Left ventricle myocardium inferior (tissue), 1 donor: ENCODE results near the gene CDH4. TPM values are rescaled to one million over a fixed set of nuclear protein-coding genes. Genes with fewer than 3 reads are reported as not detected.
A peak's percentile ranks its signal among the peaks of the same experiment; 100 is the strongest.

Source experiments
- DNase-seq: peaks from one replicate; pipeline ENCODE4 v3.0.0-alpha.2; 2020
- H3K27ac ChIP-seq: fragments of 200-600 bp; replicated peaks from 2 replicates; pipeline ENCODE4 v1.8.0; 2021
- H3K27me3 ChIP-seq: fragments of 200-600 bp; 2 replicates; pipeline ENCODE4 v1.8.0; 2021; ENCODE audit warnings: low read depth
- H3K36me3 ChIP-seq: fragments of 200-600 bp; 2 replicates; pipeline ENCODE4 v1.8.0; 2021
- H3K4me1 ChIP-seq: fragments of 200-600 bp; 2 replicates; pipeline ENCODE4 v1.8.0; 2021
- H3K4me3 ChIP-seq: fragments of 200-600 bp; 2 replicates; pipeline ENCODE4 v1.8.0; 2021; ENCODE audit warnings: mild to moderate bottlenecking, moderate library complexity
- H3K9me3 ChIP-seq: fragments of 200-600 bp; replicated peaks from 2 replicates; pipeline ENCODE4 v1.8.0; 2021
- CTCF ChIP-seq: fragments of 200-600 bp; IDR thresholded peaks from 2 replicates; pipeline ENCODE4 v1.8.0; 2021; ENCODE audit warnings: antibody characterized with exemption, mild to moderate bottlenecking, borderline replicate concordance
- intact Hi-C: fragments of 100-400 bp; cut with micrococcal nuclease; formaldehyde crosslinking; loops from one replicate; pipeline ENCODE4 v1.11.0; 2022
- total RNA-seq: library from RNA; stranded (reverse); fragmentation: NEBNext Ultra II Directional; extraction: Animal tissue kit (Norgen Biotek cat#: 25700); gene quantifications from one replicate; pipeline ENCODE4 v1.2.1, GENCODE V29; 2021
- donor health status: DM: no; HTN: yes; CAD: no; lungs with severe emphysema.

CDH4 gene
- total RNA-seq, 1 donor from 2014 or later: 0.05 TPM

- H3K27me3 ChIP-seq: peaks cover 81% of the 10 kb centered on the region
Measured at GRCh38 chr20:61583356-61583755, 331.3 kb downstream of the CDH4 start.

GRCh38 chr20:61584851-61585250 is 332.8 kb downstream of the CDH4 start:
- DNase-seq: peak; percentile 66
- Histone ChIP-seq H3K4me1 (peaks cover 9% of the 10 kb centered on the region), H3K9me3 (no peaks in the 10 kb centered on the region), H3K36me3 (no peaks in the 10 kb centered on the region), H3K4me3 (no peak overlapping the region), H3K27ac (no peak overlapping the region), H3K27me3 (peaks cover 85% of the 10 kb centered on the region)
- intact Hi-C loops: no loop called here
- TF ChIP-seq CTCF: no peak

More at GRCh38 chr20:61583356-61583755, 331.3 kb downstream of the CDH4 start:
- no peaks in the 10 kb centered on the region for H3K36me3 ChIP-seq
- DNase-seq: no peak
- no peak for TF ChIP-seq CTCF
- H3K4me3 ChIP-seq: no peak overlapping the region
- intact Hi-C loops: no loop called here
- H3K27ac ChIP-seq: no peak overlapping the region
- H3K4me1 ChIP-seq: peaks cover 9% of the 10 kb centered on the region
- no peaks in the 10 kb centered on the region for H3K9me3 ChIP-seq

GRCh38 chr20:61585764-61586163 is 333.7 kb downstream of the CDH4 start:
- no peak for TF ChIP-seq CTCF
- Histone ChIP-seq H3K4me3 (no peak overlapping the region), H3K27me3 (peaks cover 84% of the 10 kb centered on the region), H3K9me3 (no peaks in the 10 kb centered on the region), H3K4me1 (peaks cover 9% of the 10 kb centered on the region), H3K27ac (no peak overlapping the region), H3K36me3 (no peaks in the 10 kb centered on the region)
- no peak for DNase-seq
- intact Hi-C loops: no loop called here

GRCh38 chr20:61587036-61587435 is 335.0 kb downstream of the CDH4 start:
- Histone ChIP-seq H3K36me3 (no peaks in the 10 kb centered on the region), H3K27ac (no peak overlapping the region), H3K4me3 (no peak overlapping the region), H3K4me1 (peaks cover 9% of the 10 kb centered on the region), H3K27me3 (peaks cover 80% of the 10 kb centered on the region), H3K9me3 (peaks cover 9% of the 10 kb centered on the region)
- DNase-seq: no peak
- no peak for TF ChIP-seq CTCF
- intact Hi-C loops: no loop called here

- DNase-seq: no peak
Measured at GRCh38 chr20:61587681-61588289, 335.7 kb downstream of the CDH4 start.

More at GRCh38 chr20:61587681-61588289, 335.7 kb downstream of the CDH4 start:
- no peaks in the 10 kb centered on the region for H3K36me3 ChIP-seq
- no peak overlapping the region for H3K27ac ChIP-seq
- peaks cover 16% of the 10 kb centered on the region for H3K9me3 ChIP-seq
- intact Hi-C loops: no loop called here
- TF ChIP-seq CTCF: no peak
- peaks cover 80% of the 10 kb centered on the region for H3K27me3 ChIP-seq
- H3K4me1 ChIP-seq: peaks cover 9% of the 10 kb centered on the region
- H3K4me3 ChIP-seq: no peak overlapping the region
